Anterior cingulate cortex (tissue), 58 donors: Measurements from ENCODE around the gene RASSF4.
"Not testable (repeated sequence)": the region's sequence is repeated elsewhere in the genome, so short reads cannot be mapped to it uniquely, and the experiment has no call there.

Experiments used
- DNase-seq, 58 donors: peaks; one replicate each; lab custom pipeline; 2025; lab: John Stamatoyannopoulos, UW

Gene RASSF4

GRCh38 chr10:44998146-44998631 is 38.6 kb downstream of the RASSF4 start:
- no peak for DNase-seq

DNA sequence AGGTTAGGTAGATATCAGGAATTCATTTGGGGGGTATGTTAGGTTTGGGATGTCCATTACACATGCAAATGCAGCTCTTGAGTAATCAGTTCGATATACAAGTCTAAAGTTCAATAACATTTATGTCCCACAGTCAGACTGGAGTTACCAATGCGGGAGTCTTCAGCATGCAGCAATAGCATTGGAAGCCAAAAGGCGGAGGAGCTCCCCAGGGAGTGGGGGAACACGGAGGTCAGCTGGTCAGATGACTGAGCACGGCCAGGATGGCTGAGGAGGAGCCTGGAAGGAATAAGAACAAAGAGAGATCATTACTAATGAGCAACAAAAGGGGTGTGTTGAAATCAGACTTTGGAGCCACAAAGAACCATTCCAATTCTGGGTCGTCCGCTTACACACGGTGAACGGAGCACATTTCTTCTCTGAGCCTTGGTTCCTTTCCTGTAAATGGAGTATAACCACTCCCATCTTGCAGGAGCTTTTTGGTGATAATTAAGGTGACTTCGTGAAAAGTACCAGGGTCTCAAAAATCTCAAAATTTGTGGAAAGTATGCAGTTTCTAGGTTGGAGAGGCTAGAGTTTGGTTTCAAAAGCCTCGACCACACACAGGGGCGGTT is 40.6 kb downstream of the RASSF4 start:
- DNase-seq, result no peak

DNA sequence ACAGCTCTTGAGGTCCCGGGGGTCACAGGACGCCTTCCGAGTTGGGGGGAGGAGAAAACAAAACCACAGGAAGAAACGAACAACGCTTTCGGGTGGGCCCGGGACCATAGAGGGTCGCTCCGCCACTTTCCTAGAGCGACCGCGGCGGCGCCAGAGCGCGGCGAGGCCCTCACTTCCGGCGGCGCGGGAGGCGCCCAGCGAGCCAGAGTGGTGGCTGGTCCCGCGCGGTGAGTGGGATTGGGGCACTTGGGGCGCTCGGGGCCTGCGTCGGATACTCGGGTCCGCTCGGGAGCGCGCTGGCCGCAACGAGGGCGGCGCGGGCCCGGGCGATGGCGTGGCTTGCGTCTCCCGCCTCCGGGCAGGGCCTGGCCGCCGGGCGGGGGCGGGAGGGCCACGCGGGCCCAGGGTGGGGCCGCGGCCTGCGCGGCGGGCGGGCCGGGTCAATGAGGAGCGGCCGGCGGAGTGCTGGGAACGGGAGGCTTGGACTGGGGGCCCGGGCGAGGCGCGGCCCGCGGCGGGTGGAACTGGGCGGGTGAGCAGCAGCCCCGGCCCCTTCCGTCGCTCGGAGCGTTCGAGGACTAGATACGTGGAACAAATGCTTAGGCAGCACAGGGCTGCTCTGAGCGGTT is 41.3 kb downstream of the RASSF4 start, which contains the start of gene ZNF22:
Gene ZNF22 (plus strand): TSS at position 172 of the 629 bp plus-strand sequence. CDS start 2,446 bp downstream, outside the sequence.
- peak in 46 of 58 donors; percentile 37 to 83 (median 64) for DNase-seq

- DNase-seq, result peak in 17 of 58 donors; percentile 34 to 80 (median 52)
These were observed 42.0 kb downstream of the RASSF4 start for GRCh38 chr10:45001381-45002148.

- no peak for DNase-seq
These were observed 43.9 kb downstream of the RASSF4 start for GRCh38 chr10:45003432-45004000.

GRCh38 chr10:45004661-45005060 is 45.1 kb downstream of the RASSF4 start:
- no peak for DNase-seq

GRCh38 chr10:45005284-45005683 is 45.7 kb downstream of the RASSF4 start:
- DNase-seq, result no peak

DNA sequence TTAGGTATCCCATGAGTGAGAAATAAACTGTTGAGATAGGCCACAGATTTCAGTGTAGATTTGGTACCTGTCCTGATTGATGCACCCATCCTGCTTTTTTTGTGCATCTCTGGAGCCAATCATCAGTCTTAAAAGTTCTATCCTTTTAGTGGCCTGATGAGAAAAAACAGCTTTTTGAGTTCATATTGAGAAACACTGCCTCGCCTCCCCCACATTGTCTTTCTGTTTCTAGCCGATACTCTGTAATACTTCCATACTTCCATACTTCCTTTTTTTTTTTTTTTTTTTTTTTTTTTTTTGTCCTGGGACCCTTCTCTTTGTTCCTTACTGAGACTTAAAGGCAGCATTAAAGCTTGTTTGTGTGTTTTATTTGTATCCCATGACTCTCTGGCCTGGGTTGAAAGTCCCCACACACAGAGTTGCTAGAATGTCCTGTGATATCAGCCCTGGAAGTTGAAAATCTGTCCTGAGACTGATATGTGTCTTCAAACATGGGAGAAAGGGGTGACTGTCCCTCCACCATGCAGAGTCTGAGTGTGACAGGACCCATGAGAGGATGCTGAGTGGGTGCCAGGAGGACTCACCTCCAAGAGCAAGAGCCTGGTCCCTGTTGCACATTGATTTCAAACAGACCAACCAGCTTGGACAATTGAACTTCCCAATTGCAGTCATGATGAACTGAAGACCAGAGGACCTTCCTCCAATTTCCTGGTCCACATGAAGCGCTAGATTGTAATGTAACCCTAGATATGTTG is 46.9 kb downstream of the RASSF4 start:
- no peak for DNase-seq

- DNase-seq, result peak in 9 of 58 donors; percentile 15 to 83 (median 31)
These were observed 49.0 kb downstream of the RASSF4 start for GRCh38 chr10:45008524-45009161.

GRCh38 chr10:45014557-45014956 is 55.0 kb downstream of the RASSF4 start:
- DNase-seq, result not testable (repeated sequence)

DNA sequence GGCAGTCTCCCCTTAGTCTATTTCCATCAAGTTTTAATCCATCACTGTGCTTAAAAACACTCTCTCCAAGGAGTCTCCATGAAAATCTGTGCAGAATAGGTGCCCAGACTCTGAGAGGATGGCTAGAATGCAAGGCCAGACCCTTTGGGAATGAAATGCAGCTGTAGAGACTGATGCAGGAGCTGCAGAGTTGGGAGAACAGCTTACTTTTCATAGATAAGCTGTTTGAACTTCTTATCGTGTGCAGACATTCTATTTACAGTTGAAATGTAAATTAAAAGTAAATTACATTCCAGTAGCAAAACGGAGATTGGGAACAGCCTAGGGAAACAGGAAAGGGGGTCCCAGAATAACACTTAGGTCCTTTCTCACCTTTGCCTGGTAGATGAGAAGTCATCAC is 56.0 kb downstream of the RASSF4 start:
- no peak for DNase-seq

GRCh38 chr10:45023426-45023825 is 63.8 kb downstream of the RASSF4 start:
- no peak for DNase-seq

DNA sequence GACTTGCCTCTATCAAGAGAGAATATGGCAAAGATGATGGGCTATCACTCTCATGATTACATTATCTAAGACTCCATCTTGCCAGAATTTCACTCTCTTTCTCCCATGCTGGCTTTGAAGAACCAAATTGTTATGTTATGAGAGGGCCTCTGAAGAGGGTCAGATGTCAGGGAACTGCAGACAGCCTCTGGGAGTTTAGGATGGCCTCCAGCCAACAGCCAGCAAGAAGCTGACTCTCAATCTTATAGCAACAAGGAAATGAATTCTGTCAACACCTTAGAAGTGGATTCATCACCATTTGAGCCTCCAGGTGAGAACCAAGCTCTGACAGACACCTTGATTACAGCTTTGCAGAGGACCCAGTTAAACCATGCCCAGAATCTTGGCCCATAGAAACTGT is 74.7 kb downstream of the RASSF4 start:
- no peak for DNase-seq

DNA sequence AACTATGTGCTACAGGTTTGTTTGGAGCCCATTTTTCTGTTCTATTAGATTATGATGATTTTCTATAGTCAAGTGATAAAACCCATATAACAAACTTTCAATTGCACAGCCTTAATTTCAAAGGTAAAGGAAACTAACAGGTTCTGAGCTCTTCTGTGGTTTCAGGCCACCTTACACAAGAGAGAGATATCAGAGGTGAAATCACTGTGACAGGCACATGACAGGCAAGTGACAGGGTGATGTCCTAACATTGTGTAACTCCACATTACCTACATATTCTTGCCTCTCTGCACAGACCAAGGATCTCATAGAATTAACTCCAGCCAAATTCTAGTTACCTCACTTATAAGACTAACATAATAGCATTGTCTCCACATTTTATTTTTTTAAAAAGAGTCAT is 76.1 kb downstream of the RASSF4 start:
- no peak for DNase-seq

DNA sequence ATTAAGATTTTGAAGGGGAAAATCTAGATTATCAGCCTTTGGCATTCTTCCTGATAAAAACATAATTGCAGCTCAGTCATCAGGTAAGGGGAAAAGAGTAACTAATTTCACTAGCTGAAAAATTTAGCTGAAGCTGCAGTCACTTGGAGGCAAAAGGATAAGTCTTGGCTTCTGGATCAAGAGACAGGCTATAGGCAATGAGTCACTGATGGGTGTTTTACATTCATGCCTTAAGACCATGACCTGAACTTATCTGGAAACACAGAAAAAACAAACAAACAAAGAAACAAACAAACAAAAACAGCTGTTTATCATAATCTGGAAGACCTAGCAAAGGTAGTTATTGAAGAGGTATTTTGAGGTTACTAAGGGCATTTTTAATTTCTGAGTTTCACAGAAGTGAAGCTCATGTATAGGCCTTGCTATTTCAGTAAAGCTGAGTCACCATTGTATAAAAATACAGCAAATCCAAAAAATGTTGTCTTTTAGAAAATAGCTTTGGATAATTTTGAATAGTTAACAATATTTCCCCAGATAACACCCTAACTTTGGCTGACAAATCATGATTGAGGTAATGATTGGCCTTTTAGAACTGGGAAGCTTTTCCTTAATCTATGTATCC is 81.4 kb downstream of the RASSF4 start:
- DNase-seq, result no peak

DNA sequence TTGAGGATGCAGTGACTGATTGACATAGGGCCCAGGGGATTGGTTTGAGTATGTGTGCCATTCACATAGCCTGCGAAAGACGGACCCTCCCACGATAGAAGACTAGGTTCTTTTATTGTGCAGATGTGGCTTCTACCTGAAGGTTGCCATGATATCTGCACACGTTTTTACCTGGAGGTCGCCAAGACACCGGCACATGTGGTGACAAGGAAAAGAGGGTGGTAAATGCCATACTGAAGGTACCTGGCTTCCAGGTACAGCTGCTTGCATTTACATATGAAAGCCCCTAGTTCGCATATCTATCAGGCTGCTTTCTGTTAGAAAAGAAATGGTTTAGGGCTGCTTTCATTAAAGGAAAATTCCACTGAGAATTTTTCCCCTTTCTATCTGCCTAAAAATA is 84.7 kb downstream of the RASSF4 start:
- DNase-seq, result no peak
